Right lobe of liver (tissue), 4 donors: ENCODE measurements around the gene KCNK5.

Experiments
- POLR2A ChIP-seq: fragments of 450-650 bp; IDR thresholded peaks from one replicate; pipeline ENCODE4 v1.6.1; 2017; ENCODE audit warnings: antibody characterized with exemption, mild to moderate bottlenecking
- TF ChIP-seq, protein P1 (sequence below), 4 donors: fragments of 200-600 bp in 3 of 4; fragments of 450-650 bp in 1 of 4; IDR thresholded peaks; one replicate each; pipeline versions ENCODE4 v1.5.1 to v1.8.0; 2016 to 2022; ENCODE audit warnings: antibody characterized with exemption in 4 of 4, mild to moderate bottlenecking in 2 of 4
- donor health status: DM: no; HTN: no; CAD: no.
- donor health status: DM: no; HTN: no; CAD: no.
- donor health status: DM: no; HTN: yes; CAD: no.

DNA sequence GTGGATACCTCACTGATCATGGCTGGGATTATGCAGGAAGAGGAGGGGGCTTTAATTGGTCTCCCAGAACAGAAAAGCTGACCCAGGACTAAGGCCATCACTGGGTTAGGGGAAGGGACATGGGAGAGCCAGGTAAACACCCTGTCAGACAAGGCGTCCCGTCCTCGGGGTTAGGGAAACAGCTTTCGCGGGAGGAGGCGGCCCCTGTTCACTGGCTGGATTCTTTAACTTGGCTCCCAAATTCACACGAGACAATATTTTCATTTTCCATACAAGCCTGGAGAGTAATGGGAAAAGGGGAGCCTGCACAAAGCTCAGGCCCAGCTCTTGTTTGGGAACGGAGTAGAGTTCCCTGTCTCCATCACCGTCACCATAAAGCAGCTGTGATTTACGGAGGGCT, 29.3 kb downstream of the KCNK5 start:
- TF ChIP-seq, protein P1, sequence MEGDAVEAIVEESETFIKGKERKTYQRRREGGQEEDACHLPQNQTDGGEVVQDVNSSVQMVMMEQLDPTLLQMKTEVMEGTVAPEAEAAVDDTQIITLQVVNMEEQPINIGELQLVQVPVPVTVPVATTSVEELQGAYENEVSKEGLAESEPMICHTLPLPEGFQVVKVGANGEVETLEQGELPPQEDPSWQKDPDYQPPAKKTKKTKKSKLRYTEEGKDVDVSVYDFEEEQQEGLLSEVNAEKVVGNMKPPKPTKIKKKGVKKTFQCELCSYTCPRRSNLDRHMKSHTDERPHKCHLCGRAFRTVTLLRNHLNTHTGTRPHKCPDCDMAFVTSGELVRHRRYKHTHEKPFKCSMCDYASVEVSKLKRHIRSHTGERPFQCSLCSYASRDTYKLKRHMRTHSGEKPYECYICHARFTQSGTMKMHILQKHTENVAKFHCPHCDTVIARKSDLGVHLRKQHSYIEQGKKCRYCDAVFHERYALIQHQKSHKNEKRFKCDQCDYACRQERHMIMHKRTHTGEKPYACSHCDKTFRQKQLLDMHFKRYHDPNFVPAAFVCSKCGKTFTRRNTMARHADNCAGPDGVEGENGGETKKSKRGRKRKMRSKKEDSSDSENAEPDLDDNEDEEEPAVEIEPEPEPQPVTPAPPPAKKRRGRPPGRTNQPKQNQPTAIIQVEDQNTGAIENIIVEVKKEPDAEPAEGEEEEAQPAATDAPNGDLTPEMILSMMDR (IDR thresholded peaks at IDR 0.05): no peak
- no peak for TF ChIP-seq POLR2A
